ENCODE measurements around the gene GRM7. TPM values are rescaled to one million over a fixed set of nuclear protein-coding genes. Genes with fewer than 3 reads are reported as not detected.

GRM7 gene
- polyA plus RNA-seq, 1 donor from 2014 or later, result 23.8 TPM

GRCh38 chr3:7745711-7746110, 884.8 kb downstream of the GRM7 start:
- Histone ChIP-seq H3K9ac (ENCODE audit: low read length) (no peak overlapping the region), H3K79me2 (replicated peaks; ENCODE audit: insufficient read depth, low read length) (no peaks in the 10 kb centered on the region), H3K27me3 (ENCODE audit: insufficient read depth, low read depth, low read length) (no peaks in the 10 kb centered on the region), H3K4me3 (ENCODE audit: low read length) (no peak overlapping the region), H3K27ac (ENCODE audit: low read length) (no peak overlapping the region), H3F3A (ENCODE audit: insufficient read depth, low read length, poor library complexity, severe bottlenecking) (no peaks in the 10 kb centered on the region), H3K4me2 (ENCODE audit: low read length) (no peak overlapping the region), H3K9me2 (ENCODE audit: insufficient read depth, low read length) (no peaks in the 10 kb centered on the region), H3K36me3 (ENCODE audit: insufficient read depth, low read length) (no peaks in the 10 kb centered on the region), H2AFZ (ENCODE audit: low read depth, low read length) (no peak overlapping the region), H3K9me3 (ENCODE audit: low read length) (no peaks in the 10 kb centered on the region), H4K20me1 (ENCODE audit: insufficient read depth) (no peaks in the 10 kb centered on the region)
- no peak for TF ChIP-seq CTCF (IDR thresholded peaks at IDR 0.05; ENCODE audit: poor library complexity, severe bottlenecking)
- TF ChIP-seq EZH2 (IDR thresholded peaks at IDR 0.05; ENCODE audit: borderline replicate concordance, insufficient read depth, low read length, poor library complexity, severe bottlenecking), result no peak
- no peak for TF ChIP-seq EP300 (conservative IDR thresholded peaks at IDR 0.05; ENCODE audit: poor library complexity, severe bottlenecking)
- TF ChIP-seq RAD21 (conservative IDR thresholded peaks at IDR 0.05), result no peak
- TF ChIP-seq TAF1 (IDR thresholded peaks at IDR 0.05; ENCODE audit: low read depth), result no peak
- no peak for TF ChIP-seq REST (IDR thresholded peaks at IDR 0.05; ENCODE audit: borderline replicate concordance)
- TF ChIP-seq SMC3 (conservative IDR thresholded peaks at IDR 0.05; ENCODE audit: poor library complexity), result no peak
- no peak for TF ChIP-seq POLR2AphosphoS5 (IDR thresholded peaks at IDR 0.05)
- no peak for TF ChIP-seq MXI1 (conservative IDR thresholded peaks at IDR 0.05; ENCODE audit: poor library complexity, severe bottlenecking)

GRCh38 chr3:7749931-7750695, 889.2 kb downstream of the GRM7 start:
- Histone ChIP-seq H3K4me3 (ENCODE audit: low read length) (no peak overlapping the region), H2AFZ (ENCODE audit: low read depth, low read length) (no peak overlapping the region), H3K9me2 (ENCODE audit: insufficient read depth, low read length) (no peaks in the 10 kb centered on the region), H3K9ac (ENCODE audit: low read length) (no peak overlapping the region), H3K9me3 (ENCODE audit: low read length) (no peaks in the 10 kb centered on the region), H3F3A (ENCODE audit: insufficient read depth, low read length, poor library complexity, severe bottlenecking) (no peaks in the 10 kb centered on the region), H3K27ac (ENCODE audit: low read length) (no peak overlapping the region), H3K27me3 (ENCODE audit: insufficient read depth, low read depth, low read length) (no peaks in the 10 kb centered on the region), H3K36me3 (ENCODE audit: insufficient read depth, low read length) (no peaks in the 10 kb centered on the region), H3K4me2 (ENCODE audit: low read length) (no peak overlapping the region), H4K20me1 (ENCODE audit: insufficient read depth) (no peaks in the 10 kb centered on the region), H3K79me2 (replicated peaks; ENCODE audit: insufficient read depth, low read length) (no peaks in the 10 kb centered on the region)
- no peak for TF ChIP-seq CTCF (IDR thresholded peaks at IDR 0.05; ENCODE audit: poor library complexity, severe bottlenecking)
- no peak for TF ChIP-seq EP300 (conservative IDR thresholded peaks at IDR 0.05; ENCODE audit: poor library complexity, severe bottlenecking)
- TF ChIP-seq EZH2 (IDR thresholded peaks at IDR 0.05; ENCODE audit: borderline replicate concordance, insufficient read depth, low read length, poor library complexity, severe bottlenecking), result no peak
- TF ChIP-seq POLR2AphosphoS5 (IDR thresholded peaks at IDR 0.05), result no peak
- no peak for TF ChIP-seq TAF1 (IDR thresholded peaks at IDR 0.05; ENCODE audit: low read depth)
- no peak for TF ChIP-seq RAD21 (conservative IDR thresholded peaks at IDR 0.05)
- TF ChIP-seq REST (IDR thresholded peaks at IDR 0.05; ENCODE audit: borderline replicate concordance), result no peak
- TF ChIP-seq SMC3 (conservative IDR thresholded peaks at IDR 0.05; ENCODE audit: poor library complexity), result no peak
- no peak for TF ChIP-seq MXI1 (conservative IDR thresholded peaks at IDR 0.05; ENCODE audit: poor library complexity, severe bottlenecking)
